Skeletal muscle tissue (tissue), 4 donors: ENCODE results near the gene GALNT6. TPM values are rescaled to one million over a fixed set of nuclear protein-coding genes. Genes with fewer than 3 reads are reported as not detected.
A peak's percentile ranks its signal among the peaks of the same experiment; 100 is the strongest.
"Not testable (repeated sequence)": the region's sequence is repeated elsewhere in the genome, so short reads cannot be mapped to it uniquely, and the experiment has no call there.

ENCODE experiments used
- H3K27ac ChIP-seq: one replicate; pipeline ENCODE4 v1.7.0; 2013; ENCODE audit warnings: mild to moderate bottlenecking, low read depth, low read length, inconsistent platforms
- H3K27me3 ChIP-seq, 3 donors: one replicate each; pipeline ENCODE4 v1.7.0; 2013; ENCODE audit warnings: low read length in 3 of 3; ENCODE audit not compliant: control insufficient read depth in 3 of 3, insufficient read depth in 3 of 3
- H3K36me3 ChIP-seq, 3 donors: one replicate each; pipeline ENCODE4 v1.7.0; 2013; ENCODE audit warnings: low read length in 3 of 3; ENCODE audit not compliant: control insufficient read depth in 3 of 3, insufficient read depth in 3 of 3
- H3K4me1 ChIP-seq, 3 donors: one replicate each; pipeline ENCODE4 v1.7.0; 2013; ENCODE audit warnings: low read length in 3 of 3, mild to moderate bottlenecking in 3 of 3; ENCODE audit not compliant: control insufficient read depth in 3 of 3, insufficient read depth in 3 of 3
- H3K4me3 ChIP-seq, 3 donors: one replicate each; pipeline ENCODE4 v1.7.0; 2013; ENCODE audit warnings: low read length in 3 of 3
- H3K9ac ChIP-seq, 3 donors: one replicate each; pipeline ENCODE4 v1.7.0; 2013; ENCODE audit warnings: low read length in 3 of 3, mild to moderate bottlenecking in 3 of 3, moderate library complexity in 2 of 3, low read depth in 1 of 3
- H3K9me3 ChIP-seq, 3 donors: one replicate each; pipeline ENCODE4 v1.7.0; 2013; ENCODE audit warnings: low read length in 3 of 3; ENCODE audit not compliant: control insufficient read depth in 3 of 3
- total RNA-seq: library from RNA; depleted of rRNA; stranded (reverse); fragments of >200 nt; gene quantifications from one replicate; pipeline ENCODE4 v1.2.3, GENCODE V29; 2014
- donor health status: Osteomylitis.

The GALNT6 gene
- total RNA-seq, 1 donor from 2014 or later: 1.6 TPM

DNA sequence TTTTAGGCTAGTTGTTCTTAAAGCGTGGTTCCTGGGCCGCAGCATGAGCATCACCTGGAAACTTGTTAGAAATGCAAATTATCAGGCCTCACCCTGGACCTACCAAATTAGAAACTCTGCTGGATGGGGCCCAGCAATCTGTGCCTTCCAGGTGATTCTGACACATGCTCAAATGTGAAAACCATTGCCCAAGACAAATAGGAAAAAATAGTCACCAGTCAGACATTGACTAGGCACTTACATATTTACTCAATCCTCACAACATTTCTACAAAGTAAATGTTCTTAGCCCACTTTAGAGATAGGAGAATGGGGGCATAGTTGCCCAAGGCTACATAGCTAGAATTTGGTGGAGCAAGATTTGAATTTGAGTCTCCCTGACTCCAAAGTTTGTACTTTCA lies 48.0 kb downstream of the GALNT6 start:
- Histone ChIP-seq H3K4me3 (no peak overlapping the region), H3K9ac (no peak overlapping the region), H3K4me1 (peaks cover 4 to 5% (median 4%) of the 10 kb centered on the region in 3 donors), H3K36me3 (no peaks in the 10 kb centered on the region), H3K9me3 (no peaks in the 10 kb centered on the region), H3K27ac (no peak overlapping the region), H3K27me3 (no peaks in the 10 kb centered on the region)

GRCh38 chr12:51342416-51342815 lies 48.8 kb downstream of the GALNT6 start:
- no peaks in the 10 kb centered on the region for H3K36me3 ChIP-seq
- no peaks in the 10 kb centered on the region for H3K27me3 ChIP-seq
- H3K9ac ChIP-seq: no peak overlapping the region
- H3K4me3 ChIP-seq: no peak overlapping the region
- peaks cover 4 to 5% (median 4%) of the 10 kb centered on the region in 3 donors for H3K4me1 ChIP-seq
- H3K9me3 ChIP-seq: no peaks in the 10 kb centered on the region
- no peak overlapping the region for H3K27ac ChIP-seq

- Histone ChIP-seq H3K9me3 (no peaks in the 10 kb centered on the region), H3K27ac (no peak overlapping the region), H3K4me3 (peak overlapping the region; percentile 34 to 70 (median 57)), H3K4me1 (peaks cover 4 to 5% (median 4%) of the 10 kb centered on the region in 3 donors), H3K27me3 (no peaks in the 10 kb centered on the region), H3K36me3 (no peaks in the 10 kb centered on the region), H3K9ac (peak overlapping the region; percentile 7 to 78 (median 40))
Observed at GRCh38 chr12:51341251-51342007, 49.8 kb downstream of the GALNT6 start.

GRCh38 chr12:51339750-51340149 lies 51.5 kb downstream of the GALNT6 start:
- Histone ChIP-seq H3K9me3 (no peaks in the 10 kb centered on the region), H3K36me3 (no peaks in the 10 kb centered on the region), H3K27ac (no peak overlapping the region), H3K4me3 (no peak overlapping the region), H3K27me3 (no peaks in the 10 kb centered on the region), H3K4me1 (peaks cover 4 to 5% (median 4%) of the 10 kb centered on the region in 3 donors), H3K9ac (no peak overlapping the region)

GRCh38 chr12:51337336-51337735 lies 53.9 kb downstream of the GALNT6 start:
- H3K4me3 ChIP-seq, H3K9ac ChIP-seq, H3K36me3 ChIP-seq, H3K4me1 ChIP-seq, H3K9me3 ChIP-seq, H3K27ac ChIP-seq, H3K27me3 ChIP-seq: not testable (repeated sequence)

GRCh38 chr12:51335931-51336330 lies 55.3 kb downstream of the GALNT6 start:
- Histone ChIP-seq H3K4me1 (peaks cover 0 to under 1% (median 0%) of the 10 kb centered on the region in 3 donors), H3K9ac (no peak overlapping the region), H3K4me3 (no peak overlapping the region), H3K9me3 (no peaks in the 10 kb centered on the region), H3K27me3 (no peaks in the 10 kb centered on the region), H3K36me3 (no peaks in the 10 kb centered on the region), H3K27ac (no peak overlapping the region)

GRCh38 chr12:51334764-51335163 lies 56.4 kb downstream of the GALNT6 start:
- H3K27ac ChIP-seq: no peak overlapping the region
- no peak overlapping the region for H3K9ac ChIP-seq
- H3K4me3 ChIP-seq: no peak overlapping the region
- no peaks in the 10 kb centered on the region for H3K4me1 ChIP-seq
- H3K27me3 ChIP-seq: no peaks in the 10 kb centered on the region
- H3K9me3 ChIP-seq: no peaks in the 10 kb centered on the region
- no peaks in the 10 kb centered on the region for H3K36me3 ChIP-seq

GRCh38 chr12:51333536-51333935 lies 57.7 kb downstream of the GALNT6 start:
- no peak overlapping the region for H3K4me3 ChIP-seq
- no peak overlapping the region for H3K9ac ChIP-seq
- H3K4me1 ChIP-seq: no peaks in the 10 kb centered on the region
- H3K27me3 ChIP-seq: no peaks in the 10 kb centered on the region
- H3K36me3 ChIP-seq: no peaks in the 10 kb centered on the region
- no peak overlapping the region for H3K27ac ChIP-seq
- H3K9me3 ChIP-seq: no peaks in the 10 kb centered on the region

DNA sequence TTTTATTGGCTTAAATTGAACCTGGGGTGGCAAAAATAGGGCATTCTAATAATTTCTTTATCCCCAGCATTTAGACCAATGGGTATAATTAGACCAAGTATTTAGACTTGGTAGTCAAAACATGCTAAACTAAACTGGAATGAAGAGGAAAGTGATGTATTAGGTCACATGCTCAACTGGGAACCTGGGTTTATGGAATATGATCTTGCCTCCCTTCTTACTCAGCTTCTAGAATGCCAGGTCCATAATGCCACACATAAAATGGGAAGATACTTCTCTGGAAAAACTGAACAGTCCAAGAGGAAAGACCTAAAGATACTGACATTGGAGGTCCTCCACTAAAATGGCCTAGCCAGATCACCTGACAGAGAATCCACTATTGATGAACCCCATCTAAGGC lies 61.0 kb downstream of the GALNT6 start:
- no peak overlapping the region for H3K4me3 ChIP-seq
- no peak overlapping the region for H3K27ac ChIP-seq
- no peaks in the 10 kb centered on the region for H3K27me3 ChIP-seq

DNA sequence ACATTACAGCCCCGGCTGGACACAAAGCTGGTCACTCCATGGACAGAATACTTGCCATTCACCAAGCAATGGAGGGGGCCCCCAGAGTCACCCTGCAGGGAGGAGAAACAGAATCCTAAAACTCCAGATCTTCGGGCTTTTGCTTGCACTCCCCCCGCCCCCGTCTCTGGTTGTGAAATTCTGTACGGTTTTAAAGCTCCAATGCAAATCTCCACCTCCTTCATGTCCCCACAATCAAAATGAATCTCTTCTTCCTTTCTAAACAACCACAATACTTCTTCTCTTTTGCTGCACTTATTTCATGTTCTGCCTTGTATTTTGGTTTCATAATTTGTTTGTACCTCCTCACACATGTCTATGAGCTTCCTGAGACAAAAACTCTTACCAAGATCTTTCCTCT lies 61.5 kb downstream of the GALNT6 start:
- Histone ChIP-seq H3K4me3 (no peak overlapping the region), H3K36me3 (no peaks in the 10 kb centered on the region), H3K9me3 (no peaks in the 10 kb centered on the region), H3K4me1 (peaks cover 0 to 14% (median 0%) of the 10 kb centered on the region in 3 donors), H3K27ac (no peak overlapping the region), H3K9ac (no peak overlapping the region), H3K27me3 (no peaks in the 10 kb centered on the region)

More for the DNA sequence above, 61.0 kb downstream of the GALNT6 start:
- Histone ChIP-seq H3K9ac (no peak overlapping the region), H3K36me3 (no peaks in the 10 kb centered on the region), H3K4me1 (peaks cover 0 to 14% (median 0%) of the 10 kb centered on the region in 3 donors), H3K9me3 (no peaks in the 10 kb centered on the region)
